ENCODE results near the gene TUBA1C.

DNA sequence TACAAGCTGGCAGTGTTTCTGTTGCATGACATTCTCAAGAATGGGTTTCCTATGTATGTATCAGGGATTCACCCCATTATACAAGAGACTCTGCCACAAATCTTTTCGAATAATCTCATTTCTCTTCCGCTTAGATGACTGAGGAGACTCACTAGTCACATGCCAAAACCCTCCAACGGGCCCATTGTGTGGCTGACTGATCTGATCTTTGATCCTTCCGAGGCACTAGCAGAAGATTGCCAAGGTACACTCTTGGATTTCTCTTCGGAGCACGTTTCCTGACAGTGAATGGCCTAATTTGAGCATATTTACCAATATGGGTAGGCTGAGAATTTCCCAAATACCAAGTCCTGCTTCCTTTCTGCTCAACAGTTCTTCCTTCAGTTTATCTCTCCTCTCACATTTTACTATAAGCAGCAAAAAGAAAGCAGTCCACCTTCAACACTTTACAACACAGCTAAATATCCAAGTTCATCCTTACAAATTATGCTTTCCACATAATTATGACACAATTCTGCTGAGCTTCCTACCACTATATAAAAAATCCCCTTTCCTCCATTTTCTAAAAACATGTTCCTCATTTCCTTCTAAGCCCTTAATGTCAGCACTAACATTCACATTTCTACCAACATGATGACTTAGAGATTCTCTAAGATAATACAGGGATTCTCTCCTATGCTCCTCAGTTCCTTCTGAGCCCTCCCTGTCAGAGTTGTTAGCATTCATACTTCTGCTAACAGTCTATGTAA lies 41.1 kb downstream of the TUBA1C start:
- no peak for TF ChIP-seq CTCF (conservative IDR thresholded peaks at IDR 0.05; ENCODE audit: low read depth, low read length)
- TF ChIP-seq CEBPB (IDR thresholded peaks at IDR 0.05; ENCODE audit: low read depth, low read length) = no peak
- no peak for TF ChIP-seq MAFK (IDR thresholded peaks at IDR 0.05; ENCODE audit: low read depth, low read length)
- TF ChIP-seq FOS (IDR thresholded peaks at IDR 0.05; ENCODE audit: low read depth, low read length) = no peak
- no peak for TF ChIP-seq POLR2A (IDR thresholded peaks at IDR 0.05; ENCODE audit: low read depth, low read length)
- TF ChIP-seq MAZ (IDR thresholded peaks at IDR 0.05; ENCODE audit: borderline replicate concordance, low read depth, low read length) = no peak
- no peak for TF ChIP-seq RFX5 (IDR thresholded peaks at IDR 0.05; ENCODE audit: low read depth, low read length)
- TF ChIP-seq SMC3 (IDR thresholded peaks at IDR 0.05; ENCODE audit: low read depth, low read length) = no peak
- no peak for TF ChIP-seq RAD21 (IDR thresholded peaks at IDR 0.05; ENCODE audit: low read length)

All from IMR-90 (cell line).